Amygdala (tissue), 56 donors: ENCODE results near the gene SMAP2.

Source experiments
- DNase-seq, 56 donors: peaks; one replicate each; lab custom pipeline; 2025; lab: John Stamatoyannopoulos, UW

SMAP2 gene

GRCh38 chr1:40462956-40463590 lies 89.5 kb downstream of the SMAP2 start:
- DNase-seq: no peak

GRCh38 chr1:40469327-40469726 lies 95.8 kb downstream of the SMAP2 start:
- DNase-seq: no peak
